Hepatocyte (in vitro differentiated cells): ENCODE measurements around the gene MON1B.

Experiments used
- CTCF ChIP-seq: fragments of 200-600 bp; sonication (generic); IDR thresholded peaks from 2 replicates; pipeline ENCODE4 v1.5.1; 2016; ENCODE audit warnings: antibody characterized with exemption, mild to moderate bottlenecking; ENCODE audit not compliant: poor library complexity
- EZH2 ChIP-seq: fragments of 200-600 bp; sonication (generic); IDR thresholded peaks from 2 replicates; pipeline ENCODE4 v1.6.1; 2016; ENCODE audit warnings: antibody characterized with exemption, mild to moderate bottlenecking, borderline replicate concordance

DNA sequence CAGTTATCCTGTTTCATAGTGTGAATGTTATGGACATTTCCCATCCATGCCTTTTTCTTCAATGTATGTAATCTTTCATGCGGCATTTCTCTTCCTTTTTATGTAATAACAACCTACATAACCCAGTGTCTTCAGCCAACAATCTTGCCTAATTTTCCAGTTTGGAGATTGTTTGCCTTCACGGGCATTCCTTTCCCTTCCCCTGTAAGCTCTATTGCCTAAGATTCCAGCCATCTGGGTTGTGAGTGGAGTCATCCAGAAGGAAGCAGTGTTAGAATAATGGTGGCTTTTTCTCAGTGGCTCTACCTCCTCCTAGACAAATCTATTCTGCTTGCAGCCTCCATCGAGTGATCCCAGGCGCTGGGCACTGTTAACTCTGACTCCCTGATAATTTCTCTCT, 30.5 kb downstream of the MON1B start:
- TF ChIP-seq CTCF (no peak), EZH2 (no peak)
